NCI-H2081 (cell line): ENCODE measurements around the gene DUOXA1.
"Not testable (repeated sequence)": the region's sequence is repeated elsewhere in the genome, so short reads cannot be mapped to it uniquely, and the experiment has no call there.

ENCODE experiments used
- DNase-seq, 2 experiments: peaks; one replicate each; lab custom pipeline; 2025; lab: John Stamatoyannopoulos, UW

DUOXA1 gene

DNA sequence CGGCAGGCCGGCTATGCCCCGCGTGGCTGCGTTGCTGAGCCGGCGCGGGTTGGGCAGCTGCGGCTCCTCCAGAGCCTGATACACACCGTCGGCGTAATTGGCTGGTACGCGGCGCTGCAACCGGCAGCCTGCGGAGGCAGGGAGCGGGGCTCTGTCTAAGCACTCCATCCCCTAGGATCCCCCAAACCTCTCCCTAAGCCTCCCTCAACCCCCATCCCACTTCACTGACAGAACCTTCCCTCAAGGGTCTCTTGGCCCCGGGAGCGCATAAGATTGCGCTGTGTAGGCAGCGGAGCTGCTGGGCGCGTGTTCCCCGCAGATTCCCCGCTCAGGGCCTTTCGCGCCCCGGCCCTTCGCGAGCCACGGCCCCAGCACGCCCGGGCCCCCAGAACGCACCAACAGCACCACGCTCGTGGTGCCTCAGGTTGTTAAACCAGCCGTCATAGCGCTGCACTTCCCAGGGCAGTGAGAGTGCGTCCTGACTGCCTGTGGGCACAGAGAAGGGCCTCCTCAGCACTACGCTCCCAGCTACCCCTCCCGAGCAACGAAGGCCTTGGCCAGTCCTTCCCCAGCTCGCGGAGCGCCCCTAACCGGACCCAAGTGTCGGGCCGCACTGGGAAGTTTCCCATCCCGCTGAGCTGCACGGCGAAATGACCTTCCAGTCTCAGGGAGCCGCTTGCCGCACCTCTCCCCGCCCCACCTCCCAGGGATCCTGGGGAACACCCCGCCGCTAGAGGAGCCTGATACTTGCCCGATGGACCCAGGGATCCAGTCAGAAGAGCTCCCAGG, 16.9 kb downstream of the DUOXA1 start:
- peak in 1 of 2 experiments; percentile 14 for DNase-seq

DNA sequence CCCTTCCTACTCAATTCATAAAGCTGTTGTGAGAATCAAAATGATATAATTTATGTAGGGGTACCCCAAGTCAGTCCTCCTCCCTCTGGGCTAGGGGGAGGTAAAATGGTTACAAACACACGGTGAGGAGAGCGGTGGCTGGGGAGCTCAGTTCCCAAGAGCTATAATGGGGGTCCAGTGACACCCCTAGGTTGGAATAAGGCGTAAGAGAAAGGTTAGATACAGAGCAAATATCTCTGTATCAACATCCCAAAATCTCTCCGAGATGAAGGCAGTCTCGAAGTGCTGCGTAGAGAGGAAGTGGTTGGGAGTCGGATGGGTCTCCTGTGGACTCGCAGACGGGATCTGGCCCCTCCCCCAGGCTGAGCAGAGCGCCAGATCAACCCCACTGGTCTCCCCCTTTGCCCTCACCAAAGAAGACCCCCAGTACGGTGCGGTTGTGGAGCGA, 17.5 kb downstream of the DUOXA1 start:
- DNase-seq, result no peak

DNA sequence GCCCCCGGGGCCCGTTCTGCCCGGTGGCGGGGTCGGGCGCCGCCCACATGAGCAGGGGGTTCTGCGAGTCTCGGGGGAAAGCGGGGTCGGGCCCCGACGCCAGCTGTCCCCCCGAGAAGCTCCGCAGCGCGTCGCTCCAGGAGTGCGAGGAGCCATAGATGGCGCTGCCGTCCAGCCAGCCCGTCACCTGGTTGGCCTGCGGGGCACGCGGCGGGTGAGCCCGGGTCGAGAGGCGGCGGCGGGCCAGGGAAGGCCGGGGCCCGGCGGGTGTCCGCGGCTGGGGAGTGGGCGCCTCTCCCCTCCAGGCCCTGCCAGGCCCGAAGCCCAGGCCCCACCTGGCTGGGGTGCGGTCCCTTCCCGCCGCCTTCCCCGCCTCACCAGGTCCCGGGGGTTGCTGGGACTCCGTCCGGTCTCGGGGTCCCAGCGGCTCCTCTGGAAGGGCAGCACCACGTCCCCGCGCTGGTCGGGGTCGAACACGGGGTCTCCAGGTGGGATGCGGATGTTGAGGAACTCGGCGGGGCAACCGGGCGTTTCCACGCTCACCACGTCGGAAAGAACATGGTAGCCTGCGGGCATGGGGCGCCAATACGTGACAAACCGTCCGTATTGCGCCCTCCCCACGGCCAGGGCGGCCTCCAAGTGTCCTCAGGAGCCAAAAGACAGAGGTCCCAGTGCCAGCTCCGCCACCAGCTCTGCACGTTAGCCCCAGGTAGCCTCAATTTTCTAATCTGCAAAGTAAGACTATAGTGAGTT, 18.1 kb downstream of the DUOXA1 start:
- DNase-seq, result no peak

DNA sequence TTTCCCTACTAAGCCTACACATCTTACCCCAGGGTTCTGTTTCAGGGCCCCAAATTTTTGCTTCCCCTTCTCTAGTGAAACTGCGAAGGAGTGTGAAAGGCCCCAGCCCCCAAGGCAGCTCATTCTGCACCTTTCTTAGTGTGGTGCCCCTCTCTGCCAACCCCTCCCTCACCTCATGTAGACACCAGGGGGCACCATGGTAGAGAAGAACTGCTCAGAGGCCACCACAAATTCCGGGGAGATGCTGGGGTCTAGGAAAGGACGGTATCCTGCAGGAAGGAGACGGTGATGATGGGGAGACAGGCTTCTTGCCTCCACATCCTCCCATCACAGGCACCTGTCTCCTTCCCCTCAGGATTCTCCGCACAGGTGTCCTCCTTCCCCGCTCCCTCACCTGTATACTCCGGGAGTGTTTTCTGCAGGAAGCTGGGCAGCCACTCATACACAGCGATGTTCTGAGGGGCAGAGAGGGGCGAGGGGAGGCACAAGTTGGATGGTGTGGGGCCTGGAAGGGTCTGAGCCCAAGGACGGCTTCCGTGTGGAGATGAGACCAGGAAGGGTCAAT, 19.3 kb downstream of the DUOXA1 start:
- no peak for DNase-seq

DNA sequence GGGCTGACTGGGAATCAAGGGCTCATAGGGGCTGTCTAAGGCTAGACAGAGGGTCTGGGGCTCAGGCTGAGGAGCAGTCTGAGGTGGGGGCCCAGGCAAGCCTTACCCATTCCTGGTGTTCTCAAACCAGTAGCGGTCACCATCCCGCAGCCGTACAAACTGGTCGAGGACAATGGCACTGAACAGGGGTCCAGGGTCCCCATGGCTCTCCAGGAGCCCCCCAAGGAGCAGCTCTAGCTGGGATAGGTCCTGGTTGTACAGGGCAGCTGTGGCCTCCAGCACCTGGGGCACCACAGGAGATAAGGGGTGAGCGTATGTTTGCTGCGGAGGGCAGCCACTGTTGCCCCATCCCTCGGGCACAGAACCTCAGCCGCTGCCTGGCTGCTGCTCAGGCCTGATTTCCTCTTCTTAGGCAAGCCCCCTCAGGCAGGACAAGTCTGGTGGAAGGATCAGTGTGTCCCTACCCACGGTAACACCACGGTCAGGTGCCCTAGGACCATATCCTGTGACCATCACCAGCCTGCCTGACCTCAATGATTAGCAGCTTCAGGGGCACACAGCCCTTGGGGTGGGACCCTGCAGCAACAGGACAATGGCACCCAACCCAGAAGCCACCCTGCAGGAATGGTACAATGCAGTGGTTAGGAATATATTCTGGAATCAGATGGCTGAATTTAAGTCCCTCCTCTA, 21.6 kb downstream of the DUOXA1 start:
- DNase-seq, result no peak

DNA sequence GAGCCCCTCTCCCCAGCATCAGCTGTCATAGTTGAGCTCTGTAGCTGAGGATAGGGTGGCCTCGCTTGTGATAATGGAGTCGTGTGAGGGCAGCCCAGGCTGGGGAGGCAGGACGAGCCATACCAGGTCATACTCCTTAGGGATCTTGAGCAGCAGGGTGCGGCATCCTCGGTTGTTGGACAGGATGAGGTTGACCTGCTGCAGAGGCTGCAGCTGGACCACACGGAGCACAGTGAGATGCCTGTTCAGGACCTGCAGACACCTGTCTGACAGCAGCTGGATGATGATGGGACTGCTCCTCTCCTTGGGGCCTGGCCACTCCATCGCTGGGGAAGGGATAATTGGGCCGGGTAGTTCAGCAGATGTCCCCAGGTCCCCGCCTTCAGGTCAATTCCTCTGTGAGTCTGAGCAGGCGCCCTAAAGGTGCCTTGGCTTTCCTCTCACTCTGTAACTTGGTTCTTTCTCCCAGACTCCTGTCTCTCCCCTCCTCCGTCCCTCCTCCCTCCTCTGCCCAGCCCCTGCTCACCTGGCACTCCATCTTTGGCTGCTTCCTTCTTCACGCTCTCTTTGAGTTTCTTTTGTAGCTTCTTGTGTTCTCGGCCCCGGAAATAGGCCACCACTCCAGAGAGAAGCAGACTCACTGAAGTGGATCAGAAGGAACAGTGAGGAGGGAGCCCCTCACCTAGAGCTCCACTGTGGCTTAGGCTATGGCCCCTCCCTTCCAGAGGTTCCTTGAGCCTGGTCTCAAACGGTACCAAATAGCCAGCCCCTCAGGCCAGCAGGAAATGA, 23.5 kb downstream of the DUOXA1 start:
- no peak for DNase-seq

DNA sequence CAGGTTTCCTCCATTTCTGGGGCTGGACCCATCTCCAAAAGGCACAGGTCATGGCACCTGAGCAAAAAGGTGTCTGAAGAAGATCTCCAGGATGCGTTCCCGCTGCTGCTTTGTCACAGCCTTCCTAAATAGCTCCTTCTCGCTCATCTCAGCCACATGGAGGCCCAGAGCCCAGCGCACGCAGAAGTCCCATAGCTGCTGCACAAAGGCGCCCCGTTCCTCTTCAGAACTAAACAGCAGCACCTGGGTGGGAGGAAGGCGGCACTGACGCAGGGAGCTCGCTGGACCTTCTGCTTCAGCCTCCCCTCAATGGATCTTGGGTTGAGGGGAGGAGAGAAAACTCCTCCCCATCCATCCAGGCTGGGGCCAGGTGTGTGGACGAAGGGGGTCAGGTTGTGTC, 24.1 kb downstream of the DUOXA1 start:
- DNase-seq, result no peak

DNA sequence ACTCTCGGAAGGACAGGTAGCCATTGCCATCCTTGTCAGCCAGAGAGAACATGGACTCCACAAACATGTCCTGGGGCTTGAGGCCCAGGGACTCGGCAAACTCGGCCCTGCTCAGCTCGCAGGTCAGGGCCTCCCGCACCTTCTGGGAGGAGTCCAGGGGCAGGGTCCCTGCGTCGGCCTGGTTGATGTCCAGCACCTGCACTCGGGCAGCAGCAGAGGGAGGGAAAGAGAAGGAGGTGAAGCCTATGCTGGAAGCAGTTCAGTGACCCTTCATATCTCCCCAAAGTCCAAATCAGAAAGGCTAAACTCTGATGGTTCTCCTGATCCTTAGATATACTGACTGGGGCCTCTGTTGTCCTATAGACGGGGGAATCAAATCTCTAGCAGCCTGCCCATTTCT, 25.5 kb downstream of the DUOXA1 start:
- DNase-seq, result not testable (repeated sequence)

DNA sequence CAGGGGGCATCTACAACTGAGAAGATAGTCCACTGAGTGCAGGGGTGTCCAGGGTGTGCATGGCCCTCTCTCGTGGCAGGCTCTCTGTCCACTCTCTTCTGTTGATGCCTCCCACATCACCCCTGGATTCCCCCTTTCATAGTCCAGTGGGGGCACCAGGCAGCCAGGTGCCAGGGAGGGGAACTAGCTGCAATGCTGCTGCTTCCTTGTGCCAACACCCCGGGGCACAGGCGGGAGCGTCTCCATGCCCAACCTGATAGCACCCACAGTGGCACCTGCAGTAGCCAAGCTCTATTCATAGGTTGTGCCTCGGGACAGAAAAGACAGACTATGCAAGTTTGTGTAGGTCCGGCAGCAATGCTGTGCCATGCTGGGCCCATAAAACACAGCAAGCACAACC, 27.5 kb downstream of the DUOXA1 start:
- no peak for DNase-seq

DNA sequence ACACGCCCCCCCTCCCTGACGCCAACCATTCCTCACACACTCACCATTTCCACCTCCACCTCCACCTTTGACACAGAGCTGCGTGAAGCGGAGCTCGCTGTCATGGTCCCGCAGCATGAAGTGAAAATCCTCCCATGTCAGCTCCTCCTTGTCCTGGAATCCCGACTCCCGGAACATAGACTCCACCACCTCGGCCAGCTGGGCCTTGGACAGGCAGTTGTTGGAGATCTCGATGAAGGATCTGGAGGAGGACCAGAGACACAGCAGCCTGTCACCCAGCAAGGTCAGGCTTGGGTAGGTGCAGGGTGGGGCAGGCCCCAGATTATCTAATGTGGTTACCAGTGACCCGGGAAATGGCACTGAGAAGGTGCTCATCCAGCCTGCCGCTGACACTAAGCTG, 27.9 kb downstream of the DUOXA1 start:
- no peak for DNase-seq

DNA sequence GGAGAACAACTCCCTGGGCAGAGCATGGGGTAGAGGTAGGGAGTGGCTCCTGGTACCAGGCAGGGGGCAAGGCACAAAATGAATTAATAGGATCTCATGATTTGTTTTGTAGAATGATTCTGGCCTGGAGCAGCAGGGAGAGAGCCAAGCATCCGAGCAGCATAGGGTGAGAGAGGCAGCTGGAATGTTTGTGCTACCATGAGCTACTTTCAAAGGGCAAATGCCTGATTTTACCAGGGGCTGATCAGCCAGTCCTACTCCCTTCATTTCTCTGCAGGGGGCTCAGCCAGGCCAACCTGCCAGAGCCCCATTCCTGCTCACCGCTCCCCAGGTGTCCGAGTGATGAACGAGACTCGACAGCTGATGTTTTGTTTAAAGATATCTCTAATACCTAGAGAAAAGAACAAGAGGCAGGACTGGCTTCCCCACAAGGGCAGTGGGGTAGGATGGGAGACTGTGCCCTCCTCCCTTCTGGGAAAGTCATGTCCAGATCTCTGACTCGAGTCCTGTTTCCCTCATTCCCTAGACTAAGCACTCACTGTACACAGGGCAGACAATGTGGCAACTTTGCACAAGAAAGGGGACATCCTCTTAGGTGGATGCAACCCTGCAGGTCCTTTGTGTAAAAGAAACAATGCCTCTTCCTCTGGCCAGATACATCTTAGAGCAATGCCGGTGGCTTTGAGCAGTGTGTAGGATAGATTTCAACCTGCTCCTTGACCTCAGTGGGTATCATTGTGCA, 28.6 kb downstream of the DUOXA1 start:
- no peak for DNase-seq

DNA sequence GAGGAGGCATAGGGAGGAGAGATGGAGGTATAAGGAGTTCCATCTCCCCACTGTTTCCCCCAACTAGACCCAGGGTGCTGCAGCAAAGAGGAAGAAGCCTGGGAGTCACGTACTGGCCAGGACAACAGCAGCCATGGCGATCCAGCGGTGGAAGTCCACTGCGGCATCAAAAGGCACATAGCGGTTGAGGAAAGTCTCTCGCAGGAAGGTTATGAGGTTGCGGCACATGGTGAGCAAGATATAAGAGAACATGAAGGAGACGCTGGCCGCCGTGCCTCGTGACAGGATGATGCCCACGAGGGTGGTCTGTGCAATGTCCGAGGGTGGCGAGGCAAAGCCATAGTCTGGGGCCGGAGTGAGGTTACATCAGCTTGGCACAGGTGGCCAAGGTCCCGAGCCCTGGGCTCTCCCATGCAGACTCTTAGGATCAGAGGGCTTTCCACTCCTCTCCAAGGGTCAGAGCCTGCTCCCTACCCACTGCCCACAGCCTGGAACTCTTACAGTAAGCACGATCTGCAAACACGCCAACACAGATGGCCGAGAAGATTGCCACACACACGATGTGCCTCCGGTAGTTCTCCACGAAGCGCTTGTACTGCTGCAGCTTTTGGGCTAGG, 30.0 kb downstream of the DUOXA1 start:
- DNase-seq, result no peak

DNA sequence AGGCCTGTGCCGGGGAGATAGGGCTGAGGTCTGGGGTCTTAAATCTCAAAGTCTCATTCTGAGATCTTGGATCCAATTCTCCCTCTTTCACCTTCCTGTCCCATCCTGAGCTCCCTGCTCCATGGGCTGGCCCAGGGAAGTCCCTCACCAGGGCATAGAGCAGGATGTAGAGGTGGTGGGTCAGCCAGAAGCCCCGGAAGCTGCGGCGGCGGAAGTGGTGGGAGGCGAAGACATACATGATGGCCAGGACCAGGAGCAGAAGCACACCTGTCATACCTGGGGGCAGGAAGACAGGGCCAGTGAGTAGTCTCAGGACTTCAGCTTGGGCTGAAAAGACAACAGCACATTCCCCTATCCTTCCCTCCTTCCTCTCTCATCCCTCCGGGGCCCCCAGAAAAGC, 32.2 kb downstream of the DUOXA1 start:
- no peak for DNase-seq

DNA sequence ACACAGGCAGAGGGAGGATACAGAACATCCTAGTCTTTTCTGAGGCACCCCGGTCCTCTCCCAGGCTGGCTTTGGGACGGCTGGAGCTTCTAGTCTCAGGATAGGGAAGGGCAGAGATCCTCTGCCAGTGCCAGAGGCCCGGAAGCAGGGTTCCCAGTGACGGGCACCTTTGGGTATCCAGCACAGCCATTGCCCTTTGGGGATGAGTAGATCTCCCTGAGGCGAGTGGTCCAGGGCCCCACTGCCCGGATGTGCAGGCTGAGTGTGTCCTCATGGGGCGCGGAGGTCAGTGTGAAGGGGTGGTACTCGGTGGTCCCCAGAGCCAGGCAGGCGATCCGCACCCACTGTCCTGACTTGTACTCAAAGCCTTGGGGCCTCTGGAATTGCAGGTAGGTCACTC, 34.0 kb downstream of the DUOXA1 start:
- DNase-seq, result no peak

DNA sequence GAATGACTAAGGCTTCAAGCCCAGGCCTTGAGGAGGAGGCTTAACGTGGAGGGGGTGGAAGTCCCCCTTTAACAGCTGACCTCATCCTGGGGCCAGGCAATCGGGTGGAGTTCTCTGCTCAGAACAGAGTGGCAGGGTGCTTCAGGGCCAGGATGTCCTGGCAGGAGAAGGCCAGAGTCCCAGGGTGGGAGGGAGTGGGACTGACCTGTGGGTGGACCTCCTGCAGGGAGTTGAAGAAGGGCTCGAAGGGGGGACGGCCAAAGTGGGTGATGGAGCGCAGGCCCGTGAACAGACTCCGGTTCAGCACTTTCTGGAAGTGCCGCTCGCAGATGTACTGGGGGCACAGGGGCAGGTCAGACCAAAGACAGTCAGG, 35.3 kb downstream of the DUOXA1 start:
- no peak for DNase-seq

DNA sequence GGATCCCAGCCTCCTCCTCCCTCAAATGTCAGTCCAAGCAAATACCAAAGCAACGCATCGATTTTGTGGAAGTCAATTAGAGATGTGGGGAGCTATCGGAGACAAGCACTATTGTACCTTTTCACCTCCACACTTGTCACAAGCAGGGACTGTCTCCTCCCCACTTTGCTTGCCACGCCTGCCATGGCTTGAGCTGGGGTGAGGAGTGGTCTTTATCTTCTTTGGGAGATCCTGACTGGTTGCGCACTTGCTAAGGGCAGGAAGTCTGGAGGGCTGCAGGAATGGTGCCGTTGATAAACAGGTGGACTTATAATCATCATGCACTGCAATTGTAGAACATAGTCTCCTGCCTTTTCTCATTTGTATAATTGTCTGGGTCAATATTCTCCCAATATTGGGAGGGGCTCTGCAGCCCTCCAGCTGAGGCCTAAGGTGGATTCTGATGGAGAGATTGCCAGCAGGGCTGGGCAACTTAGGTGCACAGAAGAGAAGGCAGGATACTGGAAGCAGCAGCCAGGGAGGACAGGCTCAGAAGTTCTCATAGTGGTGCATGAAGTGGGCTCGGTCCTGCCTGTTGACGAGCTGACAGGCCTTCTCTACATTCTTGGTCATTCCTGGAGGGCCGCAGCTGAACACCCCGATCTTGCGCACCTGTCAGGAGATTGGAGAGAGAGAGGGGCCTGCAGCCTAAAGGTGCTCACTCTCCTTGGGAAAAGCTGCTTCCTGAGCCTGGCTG, 35.9 kb downstream of the DUOXA1 start:
- DNase-seq, result no peak

DNA sequence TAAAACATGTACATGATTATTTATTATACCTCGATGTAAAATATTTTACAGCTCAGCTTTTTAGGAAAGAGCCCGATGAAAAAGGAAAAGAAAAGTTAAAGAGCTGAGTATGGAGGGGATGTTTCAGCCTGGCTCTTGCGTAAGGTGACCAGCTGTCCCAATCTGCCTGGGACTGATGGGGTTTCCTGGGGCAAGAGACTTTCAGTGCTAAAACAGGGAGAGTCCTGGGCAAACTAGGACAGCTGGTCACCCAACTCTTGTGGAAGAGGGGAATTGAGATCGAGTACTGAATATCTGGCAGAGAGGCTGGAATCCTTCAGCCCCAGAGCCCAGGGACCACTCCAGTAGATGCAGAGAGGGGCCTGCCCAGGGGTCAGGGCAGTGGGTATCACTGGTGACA, 36.7 kb downstream of the DUOXA1 start:
- DNase-seq, result no peak

DNA sequence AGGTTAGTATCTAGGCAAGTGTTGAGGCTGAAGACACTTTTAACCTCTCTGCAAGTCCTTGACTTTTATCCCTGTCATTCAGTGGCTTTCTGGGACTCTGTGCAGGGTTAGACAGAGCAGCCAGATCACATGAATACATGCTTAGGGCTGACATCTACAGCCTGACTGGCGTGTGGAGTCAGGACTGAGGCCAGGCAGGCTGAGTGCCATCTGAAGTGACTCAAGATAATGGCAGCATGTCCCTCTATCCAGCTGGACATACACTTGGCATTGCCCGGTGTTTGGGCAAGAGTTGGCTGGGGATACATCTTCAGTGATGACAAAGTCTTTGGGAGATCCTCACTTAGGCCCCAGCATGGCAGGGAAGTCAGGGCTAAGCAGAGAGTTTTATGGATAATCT, 38.1 kb downstream of the DUOXA1 start:
- no peak for DNase-seq

DNA sequence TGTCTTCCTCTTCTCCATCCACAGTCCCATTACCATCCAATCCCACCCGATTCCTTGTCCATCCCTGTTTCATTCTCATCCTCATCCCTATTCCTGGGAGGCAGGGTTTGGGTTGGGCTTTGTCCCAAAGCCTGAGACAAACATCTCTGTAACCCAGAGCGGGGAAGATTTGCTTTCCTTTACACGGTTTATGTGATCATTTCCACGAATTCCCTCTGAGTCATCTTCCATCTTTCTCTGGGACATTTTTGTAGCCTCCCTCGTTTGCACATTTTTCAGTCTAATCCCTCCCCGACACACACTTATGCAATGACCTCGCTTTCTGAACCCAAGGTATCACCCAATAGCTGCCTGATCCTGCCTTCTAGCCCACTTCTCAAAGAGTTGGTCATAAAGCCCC, 38.5 kb downstream of the DUOXA1 start:
- no peak for DNase-seq
